Measurements from ENCODE around the gene DEXI.
"Not testable (repeated sequence)": the region's sequence is repeated elsewhere in the genome, so short reads cannot be mapped to it uniquely, and the experiment has no call there.

The DEXI gene

GRCh38 chr16:10941127-10941933 is 938 bp downstream of the DEXI start:
- no peak for DNase-seq (ENCODE audit: low read depth in 2 of 2)

- DNase-seq (ENCODE audit: low read depth in 2 of 2) = no peak
Measured at GRCh38 chr16:10940501-10941079, 1.7 kb downstream of the DEXI start.

GRCh38 chr16:10939649-10940234 is 2.5 kb downstream of the DEXI start:
- DNase-seq (ENCODE audit: low read depth in 2 of 2) = no peak

- no peak for DNase-seq (ENCODE audit: low read depth in 2 of 2)
Measured at GRCh38 chr16:10938796-10939648, 3.2 kb downstream of the DEXI start.

- DNase-seq (ENCODE audit: low read depth in 2 of 2) = no peak
Measured at GRCh38 chr16:10938321-10938720, 3.9 kb downstream of the DEXI start.

- DNase-seq (ENCODE audit: low read depth in 2 of 2) = no peak
Measured at GRCh38 chr16:10937068-10937859, 5.0 kb downstream of the DEXI start.

- DNase-seq (ENCODE audit: low read depth in 2 of 2) = no peak
Measured at GRCh38 chr16:10936272-10936984, 5.8 kb downstream of the DEXI start.

- DNase-seq (ENCODE audit: low read depth in 2 of 2) = no peak
Measured at GRCh38 chr16:10935226-10935915, 6.9 kb downstream of the DEXI start.

- no peak for DNase-seq (ENCODE audit: low read depth in 2 of 2)
Measured at GRCh38 chr16:10934325-10935107, 7.8 kb downstream of the DEXI start.

GRCh38 chr16:10933865-10934264 is 8.4 kb downstream of the DEXI start:
- DNase-seq (ENCODE audit: low read depth in 2 of 2) = no peak

- no peak for DNase-seq (ENCODE audit: low read depth in 2 of 2)
Measured at GRCh38 chr16:10932959-10933710, 9.1 kb downstream of the DEXI start.

GRCh38 chr16:10931977-10932632 is 10.2 kb downstream of the DEXI start:
- no peak for DNase-seq (ENCODE audit: low read depth in 2 of 2)

- no peak for DNase-seq (ENCODE audit: low read depth in 2 of 2)
Measured at GRCh38 chr16:10931134-10931533, 11.1 kb downstream of the DEXI start.

- DNase-seq (ENCODE audit: low read depth in 2 of 2) = no peak
Measured at GRCh38 chr16:10930755-10931093, 11.5 kb downstream of the DEXI start.

- DNase-seq (ENCODE audit: low read depth in 2 of 2) = no peak
Measured at GRCh38 chr16:10929853-10930754, 12.2 kb downstream of the DEXI start.

- not testable (repeated sequence) for DNase-seq (ENCODE audit: low read depth in 2 of 2)
Measured at GRCh38 chr16:10929097-10929496, 13.2 kb downstream of the DEXI start.

- DNase-seq (ENCODE audit: low read depth in 2 of 2) = no peak
Measured at GRCh38 chr16:10927497-10928112, 14.7 kb downstream of the DEXI start.
